ENCODE results near the gene PRKG1. TPM values are rescaled to one million over a fixed set of nuclear protein-coding genes. Genes with fewer than 3 reads are reported as not detected.

Gene PRKG1
- total and polyA plus RNA-seq, 4 donors: 0.46 to 5.1 (median 1.5) TPM

- no peak overlapping the region for H3K4me3 ChIP-seq (ENCODE audit: low read depth in 1 of 3, low read length in 3 of 3)
- peaks cover 0 to 4% (median 2%) of the 10 kb centered on the region in 4 donors for H3K9me3 ChIP-seq (ENCODE audit: control insufficient read depth in 4 of 4, low read length in 3 of 4)
- H3K4me1 ChIP-seq (ENCODE audit: control insufficient read depth in 4 of 4, insufficient read depth in 4 of 4, low read length in 3 of 4): no peaks in the 10 kb centered on the region
- DNase-seq (ENCODE audit: low spot score): no peak
- no peak for TF ChIP-seq HNF4A (conservative IDR thresholded peaks at IDR 0.05)
- no peak for TF ChIP-seq FOXA1 (IDR thresholded peaks at IDR 0.05)
- no peak for TF ChIP-seq TAF1 (conservative IDR thresholded peaks at IDR 0.05)
- no peak for TF ChIP-seq RXRA (IDR thresholded peaks at IDR 0.05)
- no peak for TF ChIP-seq GABPA (IDR thresholded peaks at IDR 0.05 in 1 of 2, conservative IDR thresholded peaks at IDR 0.05 in 1 of 2)
- TF ChIP-seq HNF4G (IDR thresholded peaks at IDR 0.05): no peak
- TF ChIP-seq JUND (IDR thresholded peaks at IDR 0.05): no peak
- no peak for TF ChIP-seq FOXA2 (IDR thresholded peaks at IDR 0.05)
- TF ChIP-seq, protein P1, sequence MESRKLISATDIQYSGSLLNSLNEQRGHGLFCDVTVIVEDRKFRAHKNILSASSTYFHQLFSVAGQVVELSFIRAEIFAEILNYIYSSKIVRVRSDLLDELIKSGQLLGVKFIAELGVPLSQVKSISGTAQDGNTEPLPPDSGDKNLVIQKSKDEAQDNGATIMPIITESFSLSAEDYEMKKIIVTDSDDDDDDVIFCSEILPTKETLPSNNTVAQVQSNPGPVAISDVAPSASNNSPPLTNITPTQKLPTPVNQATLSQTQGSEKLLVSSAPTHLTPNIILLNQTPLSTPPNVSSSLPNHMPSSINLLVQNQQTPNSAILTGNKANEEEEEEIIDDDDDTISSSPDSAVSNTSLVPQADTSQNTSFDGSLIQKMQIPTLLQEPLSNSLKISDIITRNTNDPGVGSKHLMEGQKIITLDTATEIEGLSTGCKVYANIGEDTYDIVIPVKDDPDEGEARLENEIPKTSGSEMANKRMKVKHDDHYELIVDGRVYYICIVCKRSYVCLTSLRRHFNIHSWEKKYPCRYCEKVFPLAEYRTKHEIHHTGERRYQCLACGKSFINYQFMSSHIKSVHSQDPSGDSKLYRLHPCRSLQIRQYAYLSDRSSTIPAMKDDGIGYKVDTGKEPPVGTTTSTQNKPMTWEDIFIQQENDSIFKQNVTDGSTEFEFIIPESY (IDR thresholded peaks at IDR 0.05): no peak
- TF ChIP-seq SP1 (IDR thresholded peaks at IDR 0.05): no peak
- TF ChIP-seq YY1 (IDR thresholded peaks at IDR 0.05): no peak
- TF ChIP-seq RAD21 (IDR thresholded peaks at IDR 0.05): no peak
- TF ChIP-seq MAX (IDR thresholded peaks at IDR 0.05): no peak
- TF ChIP-seq, protein P2, sequence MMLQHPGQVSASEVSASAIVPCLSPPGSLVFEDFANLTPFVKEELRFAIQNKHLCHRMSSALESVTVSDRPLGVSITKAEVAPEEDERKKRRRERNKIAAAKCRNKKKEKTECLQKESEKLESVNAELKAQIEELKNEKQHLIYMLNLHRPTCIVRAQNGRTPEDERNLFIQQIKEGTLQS (IDR thresholded peaks at IDR 0.05): no peak
- no peak for TF ChIP-seq CTCF (IDR thresholded peaks at IDR 0.05; ENCODE audit: low read depth, low read length, missing input control)
- no peak for TF ChIP-seq EGR1 (IDR thresholded peaks at IDR 0.05; ENCODE audit: low read depth in 2 of 2)
- TF ChIP-seq NR2F2 (IDR thresholded peaks at IDR 0.05): no peak
- TF ChIP-seq REST (IDR thresholded peaks at IDR 0.05): no peak
- H3K27ac ChIP-seq (ENCODE audit: low read depth in 1 of 2, low read length in 2 of 2): no peak overlapping the region
- H3K27me3 ChIP-seq (ENCODE audit: control insufficient read depth in 4 of 4, insufficient read depth in 4 of 4, low read length in 3 of 4): peaks cover 0 to 3% (median 0%) of the 10 kb centered on the region in 4 donors
- H3K36me3 ChIP-seq (ENCODE audit: control insufficient read depth in 4 of 4, insufficient read depth in 3 of 4, low read depth in 1 of 4, low read length in 3 of 4): no peaks in the 10 kb centered on the region
- no peak overlapping the region for H3K9ac ChIP-seq (ENCODE audit: low read depth in 1 of 2, low read length in 2 of 2)
These were observed 778.0 kb downstream of the PRKG1 start for GRCh38 chr10:51852297-51852696.
